ENCODE measurements around the gene HS2ST1. TPM values are rescaled to one million over a fixed set of nuclear protein-coding genes. Genes with fewer than 3 reads are reported as not detected.
A peak's percentile ranks its signal among the peaks of the same experiment; 100 is the strongest.

HS2ST1 gene
- polyA plus RNA-seq, 2 of the 4 experiments (the other 2 are of a cell fraction): 15.7 to 26.7 TPM

- Histone ChIP-seq H3K27ac (no peak overlapping the region), H3K4me1 (no peaks in the 10 kb centered on the region), H3K4me2 (no peak overlapping the region), H3K4me3 (no peak overlapping the region), H3K9me3 (peaks cover 26% of the 10 kb centered on the region; the same call in 2 of the 3 replicates)
- TF ChIP-seq ZC3H11A (IDR thresholded peaks at IDR 0.05): no peak
- TF ChIP-seq ZNF302 (CRISPR knock-in tag; IDR thresholded peaks at IDR 0.05): no peak
- no peak for TF ChIP-seq CHD2 (IDR thresholded peaks at IDR 0.05; ENCODE audit: low read length, partially characterized antibody)
- TF ChIP-seq NFE2L2 (conservative IDR thresholded peaks at IDR 0.05; ENCODE audit: low read length): no peak
- no peak for TF ChIP-seq HDAC2 (IDR thresholded peaks at IDR 0.05)
- TF ChIP-seq PBX3 (IDR thresholded peaks at IDR 0.05): no peak
- TF ChIP-seq RCOR1 (IDR thresholded peaks at IDR 0.05; ENCODE audit: low read depth, low read length): no peak
- no peak for TF ChIP-seq EHMT2 (IDR thresholded peaks at IDR 0.05; ENCODE audit: low read depth)
- no peak for TF ChIP-seq CEBPB (IDR thresholded peaks at IDR 0.05)
- TF ChIP-seq POLR2AphosphoS2 (conservative IDR thresholded peaks at IDR 0.05; ENCODE audit: low read length): no peak
- TF ChIP-seq NR3C1 (IDR thresholded peaks at IDR 0.05): no peak
- no peak for TF ChIP-seq TFCP2L1 (CRISPR knock-in tag; IDR thresholded peaks at IDR 0.05)
- ChIA-PET POLR2A (no interaction called here), CTCF (no interaction called here)
- DNase-seq (ENCODE audit: low read depth in 1 of 2, low spot score in 1 of 2) (no peak), FAIRE-seq (no peak), ATAC-seq (no peak)
- 93% methylated on average over 1 of the region's 1 CpG for WGBS (ENCODE audit: missing lambda C conversion rate)
These were observed 8.0 kb downstream of the HS2ST1 start for GRCh38 chr1:86922445-86922844.

- no peak overlapping the region for H3K27ac ChIP-seq
- H3K9me3 ChIP-seq: peaks cover 26% of the 10 kb centered on the region; the same call in 2 of the 3 replicates
- CTCF ChIA-PET: interaction anchor here (0.8 kb wide), 1 partner anchor 41 kb away, joined by 3 read pairs; no protein-coding TSS in a partner anchor
- FAIRE-seq (no peak), DNase-seq (ENCODE audit: low read depth in 1 of 2, low spot score in 1 of 2) (no peak), ATAC-seq (no peak)
- no peak overlapping the region for H3K4me2 ChIP-seq
- POLR2A ChIA-PET: no interaction called here
- 82% methylated on average over 4 of the region's 8 CpGs for WGBS (ENCODE audit: missing lambda C conversion rate)
- no peak overlapping the region for H3K4me3 ChIP-seq
- TF ChIP-seq CHD2 (IDR thresholded peaks at IDR 0.05; ENCODE audit: low read length, partially characterized antibody): no peak
- TF ChIP-seq ZFP36 (IDR thresholded peaks at IDR 0.05; ENCODE audit: borderline replicate concordance, partially characterized antibody): peak; percentile 54
- peaks cover 8% of the 10 kb centered on the region for H3K4me1 ChIP-seq
These were observed 10.0 kb downstream of the HS2ST1 start for GRCh38 chr1:86924324-86924960.

- Histone ChIP-seq H3K4me3 (no peak overlapping the region), H3K4me1 (peaks cover 8% of the 10 kb centered on the region), H3K27ac (no peak overlapping the region), H3K9me3 (peaks cover 26% of the 10 kb centered on the region; the same call in 2 of the 3 replicates), H3K4me2 (no peak overlapping the region)
- no peak for FAIRE-seq
- ATAC-seq: no peak
- DNase-seq (ENCODE audit: low read depth in 1 of 2, low spot score in 1 of 2): no peak
- POLR2A ChIA-PET: no interaction called here
- TF ChIP-seq RCOR1 (IDR thresholded peaks at IDR 0.05; ENCODE audit: low read depth, low read length): no peak
- no peak for TF ChIP-seq KDM1A (IDR thresholded peaks at IDR 0.05; ENCODE audit: low read depth)
- TF ChIP-seq SMC3 (IDR thresholded peaks at IDR 0.05): no peak
- TF ChIP-seq CBX8 (IDR thresholded peaks at IDR 0.05): no peak
- TF ChIP-seq RFX5 (IDR thresholded peaks at IDR 0.05): no peak
- no peak for TF ChIP-seq ZNF302 (CRISPR knock-in tag; IDR thresholded peaks at IDR 0.05)
- no peak for TF ChIP-seq E2F6 (IDR thresholded peaks at IDR 0.05; ENCODE audit: borderline replicate concordance, low read depth)
- TF ChIP-seq REST (IDR thresholded peaks at IDR 0.05): no peak
- no peak for TF ChIP-seq RNF2 (IDR thresholded peaks at IDR 0.05; ENCODE audit: borderline replicate concordance, low read depth)
- no peak for TF ChIP-seq BHLHE40 (IDR thresholded peaks at IDR 0.05; ENCODE audit: low read depth, low read length)
- TF ChIP-seq TP53 (CRISPR knock-in tag; IDR thresholded peaks at IDR 0.05): no peak
- no peak for TF ChIP-seq HES2 (IDR thresholded peaks at IDR 0.05)
- no peak for TF ChIP-seq NR3C1 (IDR thresholded peaks at IDR 0.05)
- 92% methylated on average over 1 of the region's 1 CpG for WGBS (ENCODE audit: missing lambda C conversion rate)
- CTCF ChIA-PET: no interaction called here
These were observed 11.3 kb downstream of the HS2ST1 start for GRCh38 chr1:86925742-86926141.
